Measurements from ENCODE around the gene FARS2. TPM values are rescaled to one million over a fixed set of nuclear protein-coding genes. Genes with fewer than 3 reads are reported as not detected.

FARS2 gene
- total and polyA plus RNA-seq, 10 donors = 9.0 to 27.4 (median 19.8) TPM

DNA sequence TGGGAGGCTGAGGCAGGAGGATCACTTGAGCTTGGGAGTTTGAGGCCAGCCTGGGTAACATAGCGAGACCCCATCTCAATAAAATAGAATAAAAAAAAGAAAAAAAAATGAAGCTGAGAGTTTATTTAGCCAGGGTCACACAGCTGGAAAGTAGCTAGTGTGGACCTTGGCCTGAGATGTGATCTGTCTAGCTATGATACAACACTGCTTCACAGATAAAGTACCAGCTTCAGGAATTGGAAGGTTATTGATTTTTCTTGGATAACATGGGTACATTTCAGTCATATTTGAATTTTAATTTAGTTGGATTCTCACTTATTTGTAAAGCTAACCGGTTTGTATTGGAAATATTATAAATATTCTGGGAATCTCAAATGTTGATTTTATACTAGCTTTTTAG lies 5.1 kb downstream of the FARS2 start:
- 88 to 99% (median 94%) methylated on average over 2 of the region's 2 CpGs for WGBS, 5 donors
- no peaks in the 10 kb centered on the region for H3K9me3 ChIP-seq
- no peaks in the 10 kb centered on the region for H3K27me3 ChIP-seq (replicated peaks in 1 of 7)
- no peak for DNase-seq
- no peak for TF ChIP-seq POLR2A (IDR thresholded peaks at IDR 0.05)
- TF ChIP-seq, protein P1, sequence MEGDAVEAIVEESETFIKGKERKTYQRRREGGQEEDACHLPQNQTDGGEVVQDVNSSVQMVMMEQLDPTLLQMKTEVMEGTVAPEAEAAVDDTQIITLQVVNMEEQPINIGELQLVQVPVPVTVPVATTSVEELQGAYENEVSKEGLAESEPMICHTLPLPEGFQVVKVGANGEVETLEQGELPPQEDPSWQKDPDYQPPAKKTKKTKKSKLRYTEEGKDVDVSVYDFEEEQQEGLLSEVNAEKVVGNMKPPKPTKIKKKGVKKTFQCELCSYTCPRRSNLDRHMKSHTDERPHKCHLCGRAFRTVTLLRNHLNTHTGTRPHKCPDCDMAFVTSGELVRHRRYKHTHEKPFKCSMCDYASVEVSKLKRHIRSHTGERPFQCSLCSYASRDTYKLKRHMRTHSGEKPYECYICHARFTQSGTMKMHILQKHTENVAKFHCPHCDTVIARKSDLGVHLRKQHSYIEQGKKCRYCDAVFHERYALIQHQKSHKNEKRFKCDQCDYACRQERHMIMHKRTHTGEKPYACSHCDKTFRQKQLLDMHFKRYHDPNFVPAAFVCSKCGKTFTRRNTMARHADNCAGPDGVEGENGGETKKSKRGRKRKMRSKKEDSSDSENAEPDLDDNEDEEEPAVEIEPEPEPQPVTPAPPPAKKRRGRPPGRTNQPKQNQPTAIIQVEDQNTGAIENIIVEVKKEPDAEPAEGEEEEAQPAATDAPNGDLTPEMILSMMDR (IDR thresholded peaks at IDR 0.05 in 8 of 11, conservative IDR thresholded peaks at IDR 0.05 in 3 of 11) = no peak
- H3K4me3 ChIP-seq = no peak overlapping the region
- peaks cover 11 to 36% (median 22%) of the 10 kb centered on the region in 6 donors for H3K4me1 ChIP-seq
- H3K27ac ChIP-seq = no peak overlapping the region
- intact Hi-C loops (cut with DNase I; ENCODE audit: low total_unique reads) = no loop called here
- H3K36me3 ChIP-seq = peaks cover 0 to 11% (median 0%) of the 10 kb centered on the region in 6 donors

DNA sequence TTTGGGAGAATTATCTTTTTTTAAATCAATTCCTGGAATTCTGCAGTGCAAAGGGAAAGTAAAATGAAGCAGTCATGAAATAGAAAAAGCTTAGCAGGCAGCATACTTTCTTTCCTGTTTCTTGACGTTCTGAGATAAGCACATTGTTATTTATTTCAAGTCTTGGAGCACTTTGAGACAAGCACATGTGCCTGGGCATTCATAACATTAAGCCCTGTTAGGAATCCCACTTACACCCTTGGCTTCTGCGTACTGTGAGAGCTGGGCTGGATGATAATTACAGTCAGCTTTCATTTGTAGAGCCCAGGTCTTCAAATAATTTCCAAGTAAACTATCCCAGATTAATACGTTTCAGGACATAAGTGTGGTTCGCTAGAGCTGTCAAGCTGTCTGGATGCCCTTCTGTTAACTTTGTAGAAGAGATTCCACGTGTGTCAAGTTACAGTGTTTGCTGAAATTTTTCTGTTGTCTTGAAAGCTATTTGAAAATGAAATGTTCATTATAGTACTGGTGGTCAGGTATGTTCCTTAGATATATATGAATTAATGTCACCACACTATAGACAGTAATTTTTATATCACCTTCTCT lies 8.9 kb downstream of the FARS2 start:
- H3K27ac ChIP-seq = peak overlapping the region in 3 of 8 donors; percentile 2 to 3 (median 3)
- DNase-seq = no peak
- intact Hi-C loops (cut with DNase I; ENCODE audit: low total_unique reads) = no loop called here
- no peaks in the 10 kb centered on the region for H3K27me3 ChIP-seq (replicated peaks in 1 of 7)
- peaks cover 0 to 20% (median 0%) of the 10 kb centered on the region in 6 donors for H3K36me3 ChIP-seq
- no peak overlapping the region for H3K4me3 ChIP-seq
- H3K9me3 ChIP-seq = no peaks in the 10 kb centered on the region
- no peak for TF ChIP-seq POLR2AphosphoS5 (IDR thresholded peaks at IDR 0.05)
- WGBS, 5 donors = 44 to 58% (median 55%) methylated on average over 5 of the region's 5 CpGs
- H3K4me1 ChIP-seq = peaks cover 0 to 15% (median 5%) of the 10 kb centered on the region in 6 donors

DNA sequence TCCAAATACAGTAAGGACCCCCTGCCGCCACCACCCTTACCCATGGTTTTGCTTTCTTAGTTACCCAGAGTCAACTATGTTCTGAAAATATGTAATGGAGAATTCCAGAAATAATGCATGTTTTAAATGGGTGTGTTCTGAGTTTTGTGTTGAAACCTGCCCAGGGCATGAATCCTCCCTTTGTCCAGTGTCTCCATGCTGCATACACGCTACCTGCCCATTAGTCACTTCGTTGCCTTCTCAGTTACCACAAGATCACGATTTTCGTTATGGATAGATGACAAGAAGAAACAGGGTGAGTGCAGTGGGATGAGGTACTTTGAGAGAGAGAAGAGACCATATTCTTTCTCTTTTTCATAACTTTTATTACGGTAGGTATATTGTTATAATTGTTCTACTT lies 10.6 kb downstream of the FARS2 start:
- WGBS, 5 donors = 94 to 98% (median 95%) methylated on average over 6 of the region's 6 CpGs
- intact Hi-C loops (cut with DNase I; ENCODE audit: low total_unique reads) = no loop called here
- Histone ChIP-seq H3K9me3 (no peaks in the 10 kb centered on the region), H3K4me3 (no peak overlapping the region), H3K27me3 (replicated peaks in 1 of 7) (no peaks in the 10 kb centered on the region), H3K27ac (no peak overlapping the region), H3K4me1 (peaks cover 0 to 13% (median 5%) of the 10 kb centered on the region in 6 donors), H3K36me3 (peaks cover 0 to 13% (median 0%) of the 10 kb centered on the region in 6 donors)
- no peak for DNase-seq
- TF ChIP-seq, protein P1 (IDR thresholded peaks at IDR 0.05 in 8 of 11, conservative IDR thresholded peaks at IDR 0.05 in 3 of 11) = no peak
- TF ChIP-seq POLR2A (IDR thresholded peaks at IDR 0.05) (no peak), POLR2AphosphoS5 (IDR thresholded peaks at IDR 0.05) (no peak)

GRCh38 chr6:5274231-5274630 lies 12.9 kb downstream of the FARS2 start:
- DNase-seq = no peak
- H3K9me3 ChIP-seq = no peaks in the 10 kb centered on the region
- H3K27me3 ChIP-seq (replicated peaks in 1 of 7) = no peaks in the 10 kb centered on the region
- H3K36me3 ChIP-seq = peaks cover 0 to 9% (median 0%) of the 10 kb centered on the region in 6 donors
- 77 to 94% (median 85%) methylated on average over 3 of the region's 3 CpGs for WGBS, 5 donors
- TF ChIP-seq POLR2A (IDR thresholded peaks at IDR 0.05) (no peak), POLR2AphosphoS5 (IDR thresholded peaks at IDR 0.05) (no peak)
- TF ChIP-seq, protein P1 (IDR thresholded peaks at IDR 0.05 in 8 of 11, conservative IDR thresholded peaks at IDR 0.05 in 3 of 11) = no peak
- intact Hi-C loops (cut with DNase I; ENCODE audit: low total_unique reads) = no loop called here
- peaks cover 0 to 23% (median 5%) of the 10 kb centered on the region in 6 donors for H3K4me1 ChIP-seq
- H3K4me3 ChIP-seq = no peak overlapping the region
- H3K27ac ChIP-seq = no peak overlapping the region

Data from spleen (tissue), 11 donors.